HuH-7 (cell line): ENCODE results near the gene AQP7.
"Not testable (repeated sequence)": the region's sequence is repeated elsewhere in the genome, so short reads cannot be mapped to it uniquely, and the experiment has no call there.

Experiments
- DNase-seq: peaks from one replicate; pipeline ENCODE4 v3.0.0; 2011; ENCODE audit warnings: low spot score

AQP7 gene

DNA sequence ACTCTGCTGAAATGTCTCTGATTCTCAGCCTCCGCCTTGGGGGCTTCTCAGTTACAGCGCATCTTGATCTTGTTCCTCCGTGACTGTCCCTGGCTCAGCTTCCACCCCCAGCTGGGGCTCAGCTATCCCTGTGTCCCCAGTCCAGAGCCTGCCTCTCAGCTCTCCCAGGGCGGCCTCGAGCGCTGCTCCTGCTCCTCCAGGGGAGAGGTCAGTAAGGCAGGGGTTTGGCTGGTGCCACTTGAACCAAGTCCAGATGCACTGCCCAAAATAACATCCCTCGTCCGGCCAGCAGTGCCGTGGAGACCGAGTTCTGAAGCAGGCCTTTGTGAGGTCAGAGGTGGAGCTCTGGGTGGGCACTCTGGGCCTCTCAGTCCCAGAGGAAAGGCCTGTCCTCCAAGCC lies at the start of gene AQP7:
TSS of gene AQP7 (minus strand) at position 198 of the 400 bp plus-strand sequence. CDS start 1,306 bp downstream, outside the sequence.
- not testable (repeated sequence) for DNase-seq

DNA sequence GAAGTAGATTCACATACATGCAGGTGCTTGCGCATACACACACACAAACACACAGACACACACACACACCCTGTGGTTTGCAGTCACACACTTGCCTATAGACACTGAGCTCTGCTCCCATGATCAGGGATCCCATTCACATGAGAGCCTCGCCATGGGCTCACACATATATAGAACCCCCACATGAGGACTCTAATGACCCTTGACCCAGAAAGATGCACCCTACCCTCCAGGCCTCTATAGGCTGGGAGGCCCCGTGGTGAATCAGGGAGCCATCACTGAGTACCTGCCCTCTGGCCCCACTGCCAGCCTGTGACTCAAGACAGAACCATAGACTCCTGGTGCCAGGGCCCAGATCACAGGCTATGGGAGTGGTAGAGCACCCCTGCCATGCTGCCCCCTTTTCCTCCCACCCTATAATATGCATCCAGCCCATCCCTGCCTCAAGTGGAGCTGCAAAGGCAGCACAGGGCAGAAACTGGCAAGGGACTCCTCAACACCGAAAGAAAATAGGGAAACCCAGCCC lies 48.3 kb upstream of the AQP7 start:
- no peak for DNase-seq

DNA sequence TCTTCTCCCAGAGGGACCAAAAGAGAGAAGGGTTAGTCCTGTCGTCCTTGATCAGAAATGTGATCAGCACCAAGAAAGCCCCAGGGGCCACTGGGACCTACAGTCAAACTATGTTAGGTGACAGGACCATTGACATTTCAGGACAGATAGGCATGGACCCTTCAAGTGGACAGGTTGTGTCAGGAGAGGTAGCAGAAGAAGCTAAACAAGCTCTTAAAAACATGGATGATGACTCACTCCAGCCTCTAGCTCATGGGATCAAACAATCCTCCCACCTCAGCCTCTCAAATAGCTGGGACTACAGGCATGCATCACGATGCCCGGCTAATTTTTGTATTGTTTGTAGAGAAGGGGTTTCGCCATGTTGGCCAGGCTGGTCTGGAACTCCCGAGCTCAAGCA lies 47.3 kb upstream of the AQP7 start:
- no peak for DNase-seq

DNA sequence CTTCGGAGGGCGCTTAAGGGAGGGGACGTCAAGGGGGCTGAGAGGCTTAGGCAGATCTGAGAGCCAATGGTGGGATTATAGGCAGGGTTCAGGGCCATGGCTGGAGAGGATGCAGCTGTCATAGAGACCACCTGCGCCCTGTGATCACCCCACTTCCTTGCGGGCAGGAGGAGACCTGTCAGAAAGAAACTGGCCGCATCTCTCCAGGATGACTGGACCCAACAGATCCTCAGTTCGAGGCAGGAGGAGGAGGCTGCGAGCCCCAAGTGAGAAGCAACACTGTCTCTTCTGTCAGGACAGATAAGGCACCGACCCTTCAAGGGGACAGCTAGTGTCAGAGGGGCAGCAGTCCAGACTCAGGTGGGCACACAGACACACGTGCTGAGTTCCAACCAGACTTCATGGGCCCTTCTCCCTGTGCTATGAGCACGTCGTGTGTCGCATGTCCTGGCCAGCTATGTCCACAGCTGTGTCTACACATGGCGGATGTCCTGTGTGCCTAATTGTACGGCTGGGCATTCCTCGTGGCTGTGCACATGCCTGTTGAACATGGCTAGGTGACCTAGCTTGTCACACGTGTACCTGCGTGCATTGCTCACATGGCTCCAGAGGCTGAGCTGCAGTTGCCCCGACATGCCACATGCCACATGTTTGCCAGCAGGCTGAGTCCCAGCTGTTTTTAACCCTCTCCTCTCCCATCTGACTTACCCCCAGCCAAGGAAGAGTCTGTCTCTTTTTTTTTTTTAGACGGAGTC lies 45.6 kb upstream of the AQP7 start:
- no peak for DNase-seq

DNA sequence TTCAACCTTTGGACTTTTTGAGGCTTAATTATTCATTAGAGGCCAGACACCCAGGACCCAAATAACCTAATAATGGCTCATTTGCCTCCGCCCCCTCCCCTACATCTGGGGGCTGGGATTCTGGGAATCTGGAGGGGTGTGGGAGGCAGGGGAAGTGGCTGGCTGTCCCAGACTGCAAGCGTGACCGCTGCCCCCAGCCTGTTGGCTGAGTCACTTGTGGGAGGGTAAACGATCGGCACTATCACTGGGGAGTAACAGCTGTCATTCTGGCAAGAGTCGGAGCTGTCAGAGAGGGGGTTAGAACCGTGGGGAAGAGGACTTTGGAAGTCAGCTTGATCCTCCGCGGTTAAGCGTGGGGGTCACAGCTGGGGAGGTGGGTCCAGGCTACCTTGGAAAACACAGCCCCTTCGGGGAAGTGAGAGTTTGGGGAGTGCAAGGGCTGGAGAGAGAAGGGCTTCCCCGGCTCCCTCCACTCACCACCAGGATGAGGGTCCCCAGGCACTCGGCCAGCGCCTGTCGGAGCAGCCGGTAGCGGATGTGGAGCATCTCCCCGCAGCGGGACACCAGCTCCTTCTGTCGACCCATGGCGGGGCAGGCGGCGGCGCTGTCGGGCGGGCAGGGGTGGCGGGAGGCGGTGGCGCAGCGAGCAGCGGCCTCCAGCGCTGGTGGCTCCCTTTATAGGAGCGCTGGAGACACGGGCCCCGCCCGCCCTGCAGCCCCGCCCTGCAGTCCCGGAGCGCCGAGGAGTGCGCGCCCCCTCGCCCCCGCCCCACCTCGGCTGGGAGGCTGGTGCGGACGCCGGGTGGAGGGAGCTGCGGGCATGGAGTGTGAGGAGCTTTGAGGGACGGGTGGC lies 44.8 kb upstream of the AQP7 start, which contains the start of gene AQP3:
TSS of gene AQP3 (minus strand) at position 648 of the 853 bp plus-strand sequence. CDS start at position 585, 63 bp downstream.
- peak; percentile 75 for DNase-seq

DNA sequence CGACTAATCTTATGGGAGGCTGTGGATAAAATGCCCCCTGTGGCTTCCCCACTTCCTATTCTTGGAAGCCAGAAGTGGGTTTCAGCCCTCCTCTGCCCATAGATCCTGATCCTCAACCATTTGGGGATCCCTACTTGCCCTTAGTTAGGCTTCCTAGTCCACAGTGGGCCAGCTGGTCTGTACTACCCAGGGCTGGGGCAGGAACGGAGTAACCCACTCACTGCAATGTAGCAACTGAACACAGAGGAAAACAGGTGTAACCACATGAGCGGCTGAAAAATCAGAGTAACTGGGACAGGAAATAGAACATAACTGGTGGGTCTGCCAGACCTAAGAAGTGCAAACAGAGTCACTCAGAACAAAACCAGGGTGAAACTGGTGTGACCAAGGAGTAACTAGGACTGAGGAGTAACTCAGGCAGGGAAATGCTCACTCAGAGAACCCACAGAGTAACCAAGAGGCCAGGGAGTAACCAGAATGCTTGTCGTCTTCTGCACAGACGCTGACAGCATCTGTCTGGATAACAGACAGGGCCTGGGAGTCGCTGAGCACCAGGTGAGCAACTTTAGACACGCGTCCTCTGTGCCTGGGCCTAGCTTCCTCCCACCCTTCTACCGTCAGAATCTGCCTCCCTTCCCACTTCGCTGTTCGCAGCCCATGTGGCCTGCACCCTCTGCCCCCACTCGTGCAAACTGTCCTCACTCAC lies 44.0 kb upstream of the AQP7 start:
- no peak for DNase-seq

DNA sequence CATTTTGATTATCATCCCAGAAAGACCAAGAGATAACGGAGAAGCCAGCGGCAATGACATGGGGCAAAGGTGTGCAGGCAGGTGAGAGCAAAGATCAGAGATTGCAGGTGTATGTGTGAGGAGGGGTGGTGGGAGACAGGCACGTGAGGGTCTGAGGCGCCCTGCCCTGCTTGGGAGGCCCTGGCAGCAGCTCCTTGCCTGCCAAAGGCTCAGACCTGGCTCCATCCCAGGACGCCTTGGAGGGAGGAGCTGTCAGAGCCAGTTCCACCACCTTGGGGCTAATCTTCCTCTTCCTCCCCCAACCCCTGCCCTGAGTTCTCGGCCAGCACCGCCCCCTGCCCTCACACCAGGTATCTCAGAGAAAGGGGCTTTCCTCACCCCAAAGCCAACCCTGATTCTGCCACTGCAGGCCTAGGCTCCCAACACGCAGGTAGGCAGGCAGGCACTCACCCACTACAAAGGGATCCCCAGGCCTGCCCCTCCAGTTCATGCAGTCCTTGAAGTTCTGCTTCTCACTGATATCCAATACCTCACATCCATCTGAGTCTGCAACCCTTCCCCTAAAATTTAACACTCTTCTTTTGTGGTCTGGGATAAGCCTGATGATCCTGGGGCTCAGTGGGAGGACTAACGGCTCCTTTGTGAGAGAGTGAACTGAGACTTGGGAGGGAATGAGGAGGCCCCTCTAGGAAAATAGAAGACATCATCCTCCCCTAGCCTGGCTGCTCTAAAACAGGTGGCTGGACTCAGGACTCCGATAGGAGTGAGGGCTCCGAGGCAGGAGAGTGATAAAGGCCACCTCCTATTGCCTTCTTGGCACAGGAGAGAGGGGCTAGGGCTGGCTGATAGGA lies 43.2 kb upstream of the AQP7 start:
- DNase-seq: no peak

DNA sequence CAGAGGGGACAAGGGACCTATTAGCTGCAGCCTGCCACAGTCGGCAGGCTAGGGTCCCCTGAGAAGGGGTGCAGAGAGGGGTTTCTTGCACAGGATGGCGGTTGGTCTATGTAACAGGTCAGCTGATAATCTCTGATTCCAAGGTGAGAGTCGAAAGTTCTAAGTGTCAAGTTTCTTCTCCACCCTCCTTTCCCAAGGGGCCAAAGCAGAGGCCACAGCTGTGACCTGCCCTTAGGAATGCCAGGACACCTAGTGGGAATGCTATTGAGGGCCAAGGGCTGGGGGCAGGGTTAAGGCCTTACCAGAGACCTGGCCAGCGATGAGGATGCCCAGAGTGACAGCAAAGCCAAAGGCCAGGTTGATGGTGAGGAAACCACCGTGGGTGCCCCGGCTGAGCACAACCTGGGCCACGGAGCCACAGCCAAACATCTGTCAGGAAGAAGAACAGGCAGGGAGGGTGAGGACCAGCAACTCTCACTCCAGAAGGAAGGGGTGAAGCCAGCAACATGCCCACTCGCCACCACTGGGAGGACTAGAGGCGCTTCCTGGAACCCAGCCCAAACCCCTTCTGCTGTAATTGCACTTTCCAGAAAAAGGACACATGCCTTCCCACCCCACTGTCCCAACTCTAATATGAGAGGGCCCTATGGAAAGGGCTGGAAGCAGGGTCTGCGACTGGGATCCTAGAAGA lies 41.2 kb upstream of the AQP7 start:
- no peak for DNase-seq

DNA sequence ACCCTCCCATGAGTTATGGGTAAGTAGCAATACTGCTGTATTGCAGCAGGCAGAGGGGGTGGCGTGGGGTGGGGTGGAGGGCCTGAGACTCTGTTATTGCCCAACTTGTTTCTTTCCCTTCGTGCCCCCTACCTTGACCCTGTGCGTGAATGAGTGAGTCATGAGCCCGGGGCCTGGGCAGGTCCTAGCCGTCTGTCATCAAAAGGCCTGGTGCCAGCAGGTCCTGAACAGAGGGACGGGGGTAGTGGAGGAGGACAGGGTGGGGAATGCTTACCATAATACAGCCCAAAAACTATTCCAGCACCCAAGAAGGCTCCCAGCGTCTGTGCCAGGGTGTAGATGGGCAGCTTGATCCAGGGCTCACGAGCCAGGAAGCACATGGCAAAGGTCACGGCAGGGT lies 40.7 kb upstream of the AQP7 start:
- no peak for DNase-seq

DNA sequence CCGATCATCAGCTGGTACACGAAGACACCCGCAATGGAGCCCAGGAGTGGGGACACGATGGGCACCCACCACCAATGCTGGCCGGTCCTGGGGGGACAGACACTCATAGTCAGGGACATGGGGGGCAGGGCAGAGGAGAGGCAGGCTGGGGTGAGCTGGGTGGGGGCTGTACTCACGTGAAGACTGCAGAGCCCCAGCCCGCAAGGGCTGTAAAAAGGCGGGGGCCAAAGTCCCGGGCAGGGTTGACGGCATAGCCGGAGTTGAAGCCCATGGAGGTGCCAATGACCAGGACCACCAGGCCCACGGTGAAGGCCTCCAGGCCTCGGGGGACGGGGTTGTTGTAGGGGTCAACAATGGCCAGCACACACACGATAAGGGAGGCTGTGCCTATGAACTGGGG lies 39.8 kb upstream of the AQP7 start:
- no peak for DNase-seq

DNA sequence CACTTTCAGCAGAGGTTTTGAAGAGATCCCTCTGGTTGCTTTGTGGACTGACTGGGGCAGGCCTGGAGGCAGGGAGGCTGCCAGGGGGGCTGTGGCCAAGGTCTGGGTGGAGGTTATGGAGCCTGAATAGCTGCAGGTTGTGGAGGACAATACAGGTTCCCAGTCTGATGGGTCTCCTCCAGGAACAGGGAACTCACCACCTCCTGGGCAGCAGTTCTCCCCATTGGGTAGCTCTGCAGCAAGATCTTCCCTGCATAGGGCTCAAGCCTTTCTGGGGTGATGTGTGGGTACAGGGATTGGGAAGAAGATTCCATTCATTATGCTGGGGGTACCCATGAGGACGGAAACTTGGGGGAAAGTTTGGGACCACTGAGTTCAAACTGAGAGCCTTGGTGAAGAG lies 38.2 kb upstream of the AQP7 start:
- DNase-seq: no peak

DNA sequence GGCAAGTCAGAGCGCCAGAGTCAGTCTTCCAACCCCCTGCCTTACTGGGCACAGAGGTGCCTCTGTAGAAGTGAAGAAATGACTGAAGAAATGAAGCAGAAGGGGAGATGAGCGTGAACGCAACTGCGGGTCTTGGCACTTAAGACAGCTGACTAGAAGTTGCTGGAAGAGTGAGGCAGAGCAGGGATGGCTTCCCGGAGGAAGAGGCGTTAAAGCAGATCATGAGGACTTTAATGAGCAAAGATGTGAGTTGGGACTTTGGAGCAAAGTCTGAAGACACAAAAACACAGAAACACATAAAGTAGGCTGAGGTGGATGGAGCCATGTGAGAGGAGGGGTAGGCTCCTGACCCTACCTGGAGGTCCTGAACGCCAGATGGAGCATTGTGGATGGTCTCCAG lies 37.8 kb upstream of the AQP7 start:
- DNase-seq: no peak

DNA sequence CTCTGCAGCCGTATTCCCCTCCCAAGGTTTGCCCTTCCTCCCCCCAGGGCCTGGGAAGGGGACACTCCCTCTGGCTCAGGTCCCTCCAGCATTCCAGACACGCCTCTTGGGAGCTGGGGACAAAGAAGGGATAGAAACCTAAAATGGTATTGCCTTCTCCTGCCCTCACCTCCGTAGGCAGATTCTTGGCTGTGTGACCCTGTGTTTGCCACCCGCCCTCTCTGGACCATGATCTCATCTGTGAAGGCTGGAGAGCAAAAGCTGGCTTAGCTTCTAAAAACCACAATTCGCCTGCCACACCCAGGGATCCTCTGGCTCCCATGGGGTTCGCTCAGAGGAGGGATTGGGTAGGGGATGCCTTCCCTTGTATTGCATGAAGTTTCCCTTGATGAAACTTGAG lies 37.4 kb upstream of the AQP7 start:
- no peak for DNase-seq

DNA sequence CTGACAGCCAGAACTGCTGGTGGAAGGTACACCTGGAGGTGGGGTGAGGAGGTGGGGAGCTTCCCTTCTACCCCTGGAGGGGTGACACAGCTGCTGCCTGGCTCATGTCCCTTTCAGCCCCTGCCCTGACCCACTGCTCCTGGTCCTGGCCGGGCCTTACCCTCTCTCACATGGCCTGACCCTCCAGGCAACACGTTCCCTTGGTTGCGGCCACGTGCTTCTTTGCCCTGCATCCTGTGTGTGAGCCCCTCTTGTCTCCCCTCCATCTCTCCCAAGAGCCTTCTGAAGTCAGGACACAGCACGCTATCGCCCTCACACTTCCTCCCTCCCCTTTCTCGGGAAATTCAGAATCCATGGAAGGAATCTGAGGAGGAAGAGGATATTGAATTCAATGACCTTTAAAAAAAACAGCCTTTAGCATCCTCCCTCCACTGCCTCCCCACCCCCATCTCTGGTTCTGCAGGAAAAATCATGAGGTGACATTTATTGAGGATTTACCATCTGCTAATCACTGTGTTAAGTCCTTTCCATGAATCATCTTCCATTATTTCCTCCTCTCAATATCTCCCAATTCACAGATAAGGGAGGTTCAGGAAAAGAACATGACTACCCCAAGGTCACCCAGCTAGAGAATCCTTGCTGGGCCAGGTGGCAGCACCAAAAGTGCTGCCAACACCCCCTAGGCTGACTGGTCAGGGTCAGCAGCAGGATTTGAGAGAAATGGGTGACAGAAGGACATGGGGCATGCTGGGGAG lies 36.7 kb upstream of the AQP7 start:
- no peak for DNase-seq

DNA sequence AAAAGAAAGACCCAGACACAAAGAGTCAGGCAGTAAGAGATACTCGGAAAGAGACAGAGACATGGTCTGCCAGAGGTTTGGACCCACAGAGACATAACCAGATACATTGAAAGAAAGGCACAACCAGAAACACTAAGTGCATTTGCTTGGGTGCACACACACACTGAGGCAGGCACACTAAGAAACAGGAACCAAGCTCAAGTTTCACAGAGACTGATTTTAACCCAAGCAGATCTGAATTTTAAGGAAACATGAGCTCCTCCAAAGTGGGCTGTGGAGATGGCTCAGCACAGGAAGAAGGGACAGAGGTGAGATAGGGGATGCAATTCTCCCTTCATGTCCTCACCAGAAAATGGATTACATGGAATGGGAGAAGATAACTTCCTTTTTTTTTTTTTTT lies 35.5 kb upstream of the AQP7 start:
- DNase-seq: no peak

DNA sequence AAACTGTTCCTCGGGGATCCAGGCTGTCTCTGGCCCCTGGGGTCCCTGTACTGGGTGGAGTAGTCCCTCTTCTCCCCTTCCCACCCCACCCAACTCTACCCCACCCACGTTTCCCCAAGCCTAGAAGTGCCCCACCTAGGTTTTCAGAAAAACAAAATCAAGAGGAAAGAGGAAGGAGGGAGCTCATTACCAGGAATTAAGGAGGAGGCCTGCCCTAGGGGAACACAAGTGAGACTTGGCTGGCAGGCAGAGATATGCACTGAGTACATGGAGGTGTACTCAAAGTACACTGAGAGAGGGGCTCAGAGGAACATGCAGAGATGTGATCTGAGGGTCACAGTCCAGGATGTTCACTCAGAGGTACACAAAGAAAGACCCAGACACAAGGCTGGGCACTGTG lies 34.8 kb upstream of the AQP7 start:
- DNase-seq: no peak

DNA sequence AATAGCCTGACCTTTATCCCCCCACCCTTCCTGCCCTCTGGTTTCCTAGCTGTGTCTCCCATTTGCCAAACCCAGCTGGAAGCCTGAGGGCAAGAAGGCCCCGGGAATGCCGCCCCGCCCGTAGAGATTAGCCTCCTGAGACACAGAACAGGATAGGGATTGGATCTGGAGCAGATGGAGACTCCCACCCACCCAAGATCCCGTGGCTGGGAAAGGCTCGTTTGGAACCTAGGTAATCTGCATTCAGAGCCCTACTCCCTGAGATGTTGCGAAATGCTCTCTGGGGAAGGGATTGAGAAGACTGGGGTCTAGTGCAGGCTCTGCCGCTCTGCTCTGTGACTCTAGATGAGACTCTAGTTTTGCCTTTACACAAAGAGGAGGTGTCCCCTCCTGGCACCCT lies 34.1 kb upstream of the AQP7 start:
- DNase-seq: no peak

DNA sequence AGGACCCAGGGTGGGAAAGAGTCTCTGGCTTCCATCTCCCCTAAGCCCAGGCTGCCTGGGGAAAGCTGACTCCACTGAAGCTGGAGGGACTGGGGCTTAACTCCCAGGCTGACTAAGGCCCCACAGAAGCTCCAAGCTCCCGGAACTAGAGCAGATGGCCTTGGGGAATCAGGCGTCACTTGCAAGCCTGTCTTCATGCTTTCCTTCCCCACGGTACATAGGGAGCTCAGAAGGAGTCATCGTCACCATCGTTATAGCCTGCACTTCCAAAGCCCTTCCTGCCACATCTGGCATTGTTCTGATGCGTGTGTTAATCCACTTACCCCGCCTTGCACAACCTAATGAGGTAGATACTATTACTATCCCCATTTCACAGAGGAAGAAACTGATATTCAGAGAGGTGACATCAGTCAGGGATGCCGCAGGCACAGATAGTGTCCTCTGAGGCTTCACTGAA lies 33.5 kb upstream of the AQP7 start:
- no peak for DNase-seq

DNA sequence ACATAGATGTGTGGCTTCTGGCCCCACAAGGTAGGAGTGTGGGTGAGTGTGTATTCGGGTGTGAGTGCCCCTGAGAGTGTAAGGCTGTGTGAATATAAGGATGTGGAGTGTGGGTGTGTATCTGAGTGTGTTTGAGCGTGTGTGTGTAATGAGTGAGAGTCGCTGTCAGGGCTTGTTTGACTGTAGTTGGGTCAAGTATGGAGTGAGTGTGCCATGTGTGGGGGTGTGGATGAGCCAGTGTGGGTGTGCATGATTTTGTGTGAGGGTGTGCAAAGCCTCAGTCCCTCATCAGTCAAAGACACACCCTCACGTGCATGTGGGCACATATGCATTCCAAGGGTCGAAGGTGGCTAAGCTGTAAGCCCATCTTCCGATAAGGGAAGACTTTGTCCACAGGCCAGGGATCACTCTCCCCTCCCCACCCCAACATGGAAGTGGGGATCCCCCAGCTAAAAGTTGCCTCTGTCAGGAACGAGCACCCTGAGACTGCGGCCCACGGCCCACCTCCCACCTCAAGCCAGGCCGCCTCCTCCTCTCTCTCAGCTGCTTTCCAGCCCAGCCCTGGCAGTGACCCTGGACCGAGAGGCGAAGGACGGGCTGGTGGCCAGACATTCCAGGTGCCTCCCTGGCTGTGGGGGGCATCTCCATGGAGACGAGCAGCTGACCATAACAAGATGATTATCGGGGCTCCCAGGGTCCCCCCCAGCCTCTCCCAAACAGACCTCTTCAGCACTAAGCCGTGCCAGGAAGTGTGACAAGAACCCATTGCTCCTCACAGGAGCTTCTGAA lies 32.1 kb upstream of the AQP7 start:
- DNase-seq: no peak
